PC-9 (cell line): ENCODE results near the gene KRT39. TPM values are rescaled to one million over a fixed set of nuclear protein-coding genes. Genes with fewer than 3 reads are reported as not detected.

ENCODE experiments used
- BruUV-seq: library from RNA; stranded (reverse); fragments of 400-500 nt; replicated peaks from 2 replicates; lab custom pipeline; 2021; lab: Mats Ljungman, UMichigan
- CTCF ChIA-PET: fragments of 300-600 bp; sonication (Branson Sonifier 250); formaldehyde crosslinking; loops from one replicate; lab custom pipeline; 2022; ENCODE audit warnings: antibody characterized with exemption; lab: Charles Lee
- POLR2A ChIA-PET: fragments of 300-600 bp; sonication (Branson Sonifier 250); formaldehyde crosslinking; loops from one replicate; lab custom pipeline; 2022; ENCODE audit warnings: antibody characterized with exemption; ENCODE audit not compliant: unreplicated experiment; lab: Charles Lee
- DNase-seq, 2 experiments: peaks; one replicate each; pipeline versions ENCODE4 v3.0.0 to v3.0.0-alpha.2; 2015 to 2022; ENCODE audit warnings: mixed read lengths in 1 of 2
- H2AFZ ChIP-seq: fragments of 200-600 bp; sonication (generic); 2 replicates; pipeline ENCODE4 v1.8.1; 2017; ENCODE audit warnings: antibody characterized with exemption
- H3F3A ChIP-seq: fragments of 200-600 bp; sonication (generic); 2 replicates; pipeline ENCODE4 v1.8.1; 2017; ENCODE audit warnings: antibody characterized with exemption, mild to moderate bottlenecking, low read depth; ENCODE audit not compliant: insufficient read depth
- H3K27ac ChIP-seq: fragments of 200-600 bp; sonication (generic); 2 replicates; pipeline ENCODE4 v1.6.1; 2016; ENCODE audit warnings: mixed run types
- H3K27me3 ChIP-seq: fragments of 200-600 bp; sonication (generic); 2 replicates; pipeline ENCODE4 v1.6.1; 2016; ENCODE audit warnings: low read depth, mixed run types; ENCODE audit not compliant: insufficient read depth
- H3K36me3 ChIP-seq: fragments of 200-600 bp; sonication (generic); 2 replicates; pipeline ENCODE4 v1.6.1; 2016; ENCODE audit warnings: low read depth, mixed run types
- H3K4me1 ChIP-seq: fragments of 200-600 bp; sonication (generic); replicated peaks from 2 replicates; pipeline ENCODE4 v1.6.1; 2016; ENCODE audit warnings: mixed run types; ENCODE audit not compliant: insufficient read depth
- H3K4me2 ChIP-seq: fragments of 200-600 bp; sonication (generic); 2 replicates; pipeline ENCODE4 v1.6.1; 2017; ENCODE audit warnings: mixed run types
- H3K4me3 ChIP-seq: fragments of 200-600 bp; sonication (generic); 2 replicates; pipeline ENCODE4 v1.6.1; 2016; ENCODE audit warnings: mixed run types
- H3K79me2 ChIP-seq: fragments of 200-600 bp; sonication (generic); 2 replicates; pipeline ENCODE4 v1.6.1; 2017; ENCODE audit warnings: low read depth, mixed run types
- H3K9me2 ChIP-seq: fragments of 200-600 bp; sonication (generic); 2 replicates; pipeline ENCODE4 v1.8.1; 2017; ENCODE audit warnings: mild to moderate bottlenecking; ENCODE audit not compliant: insufficient read depth
- H3K9me3 ChIP-seq: fragments of 200-600 bp; sonication (generic); 2 replicates; pipeline ENCODE4 v1.8.1; 2016; ENCODE audit warnings: low read depth; ENCODE audit not compliant: insufficient read depth
- H4K20me1 ChIP-seq: fragments of 200-600 bp; sonication (generic); 2 replicates; pipeline ENCODE4 v1.8.1; 2017; ENCODE audit not compliant: insufficient read depth
- CTCF ChIP-seq: fragments of 200-600 bp; sonication (generic); conservative IDR thresholded peaks from 2 replicates; pipeline ENCODE4 v1.6.1; 2017; ENCODE audit warnings: mixed run types, antibody characterized with exemption, mild to moderate bottlenecking, moderate library complexity
- EZH2 ChIP-seq: fragments of 200-600 bp; sonication (generic); IDR thresholded peaks from 2 replicates; pipeline ENCODE4 v1.8.0; 2017; ENCODE audit warnings: antibody characterized with exemption, low read depth
- intact Hi-C: fragments of 100-400 bp; cut with micrococcal nuclease; formaldehyde crosslinking; loops from one replicate; pipeline ENCODE4 v1.10.0; 2022; ENCODE audit not compliant: unreplicated experiment
- total RNA-seq: library from RNA; stranded (reverse); gene quantifications from 2 replicates; pipeline ENCODE4 v1.2.3, GENCODE V29; 2021

Gene KRT39
- total RNA-seq, 1 experiment from 2014 or later = not detected

- Histone ChIP-seq H3K79me2 (peaks cover 24% of the 10 kb centered on the region), H2AFZ (no peak overlapping the region), H3K27me3 (no peaks in the 10 kb centered on the region), H3K9me2 (no peaks in the 10 kb centered on the region; the same call in 1 of the 2 replicates), H3K4me2 (0 out of 2 replicates have a peak overlapping the region, but pooled peaks have one; percentile 53), H3F3A (peaks cover 18% of the 10 kb centered on the region; the same call in 1 of the 2 replicates), H3K36me3 (0 out of 2 replicates have a peak, but pooled peaks cover 3% of the 10 kb centered on the region), H3K4me3 (no peak overlapping the region), H4K20me1 (no peaks in the 10 kb centered on the region), H3K9me3 (no peaks in the 10 kb centered on the region), H3K4me1 (peaks cover 20% of the 10 kb centered on the region; the same call in 1 of the 2 replicates), H3K27ac (no peak overlapping the region)
- ChIA-PET POLR2A (no interaction called here), CTCF (no interaction called here)
- DNase-seq = no peak
- intact Hi-C loops = no loop called here
- BruUV-seq = no TSS peak
- TF ChIP-seq CTCF = no peak
- TF ChIP-seq EZH2 = no peak
These were observed 27.8 kb downstream of the KRT39 start for GRCh38 chr17:40938981-40939380.

GRCh38 chr17:40937384-40937819, 29.3 kb downstream of the KRT39 start, which contains the start of gene KRT23:
TSS of gene KRT23 (minus strand) at chr17:40937646. CDS start at chr17:40936603, 1,043 bp downstream.
- Histone ChIP-seq H3K36me3 (0 out of 2 replicates have a peak, but pooled peaks cover 11% of the 10 kb centered on the region), H3K4me1 (peaks cover 28% of the 10 kb centered on the region; the same call in 1 of the 2 replicates), H3K9me3 (no peaks in the 10 kb centered on the region), H2AFZ (no peak within 1 kb of the TSS), H3K4me3 (peak within 1 kb of the TSS; percentile 59), H3F3A (peaks cover 18% of the 10 kb centered on the region; the same call in 1 of the 2 replicates), H3K79me2 (peaks cover 32% of the 10 kb centered on the region), H3K9me2 (no peaks in the 10 kb centered on the region; the same call in 1 of the 2 replicates), H3K4me2 (peak within 1 kb of the TSS; percentile 53), H4K20me1 (no peaks in the 10 kb centered on the region), H3K27ac (peak within 1 kb of the TSS; percentile 71), H3K27me3 (no peaks in the 10 kb centered on the region)
- CTCF ChIA-PET = no interaction called here
- no TSS peak for BruUV-seq
- POLR2A ChIA-PET = interaction anchor here (0.5 kb wide), 1 partner anchor 621 kb away, joined by 5 read pairs; no protein-coding TSS in a partner anchor
- intact Hi-C loops = no loop called here
- TF ChIP-seq CTCF (no peak), EZH2 (no peak)
- DNase-seq = peak in 1 of 2 experiments; percentile 37

DNA sequence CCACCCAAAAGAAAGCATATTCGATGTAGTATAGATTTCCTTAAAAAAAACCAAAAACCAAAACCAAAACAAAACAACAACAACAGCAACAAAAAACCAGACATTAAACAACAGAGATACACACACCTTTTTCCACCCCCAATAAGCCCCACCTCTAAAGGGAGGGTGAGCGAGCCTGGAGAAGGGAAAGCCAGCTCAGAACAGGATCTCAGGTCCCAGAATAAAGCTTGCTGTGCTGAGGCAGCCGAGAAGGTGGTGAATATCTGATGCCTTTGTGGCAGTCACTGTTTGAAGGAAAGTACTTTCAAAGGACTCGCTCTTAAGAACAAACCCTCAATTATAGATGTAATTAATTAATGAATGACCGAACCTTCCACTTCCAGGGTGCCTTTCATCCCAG, 29.8 kb downstream of the KRT39 start:
- DNase-seq = no peak
- H3K4me3 ChIP-seq = peak overlapping the region; percentile 59; the same call in 1 of the 2 replicates
- intact Hi-C loops = no loop called here

More for the DNA sequence above, 29.8 kb downstream of the KRT39 start:
- Histone ChIP-seq H3K36me3 (peaks cover 11% of the 10 kb centered on the region; the same call in 1 of the 2 replicates), H2AFZ (no peak overlapping the region), H4K20me1 (no peaks in the 10 kb centered on the region), H3K79me2 (peaks cover 32% of the 10 kb centered on the region), H3K4me2 (peak overlapping the region; percentile 53), H3F3A (peaks cover 18% of the 10 kb centered on the region; the same call in 1 of the 2 replicates), H3K9me2 (no peaks in the 10 kb centered on the region; the same call in 1 of the 2 replicates), H3K27me3 (no peaks in the 10 kb centered on the region), H3K4me1 (peaks cover 28% of the 10 kb centered on the region; the same call in 1 of the 2 replicates), H3K9me3 (no peaks in the 10 kb centered on the region), H3K27ac (peak overlapping the region; percentile 71)
- TF ChIP-seq EZH2 (no peak), CTCF (no peak)
- CTCF ChIA-PET = no interaction called here
- no TSS peak for BruUV-seq
- POLR2A ChIA-PET = no interaction called here
